ENCODE results near the gene RARA.

The RARA gene

GRCh38 chr17:40351359-40352236, 42.6 kb downstream of the RARA start:
- Mint-ChIP-seq H3K36me3 (peaks cover 6% of the 10 kb centered on the region), H3K27ac (no peak overlapping the region), H3K27me3 (no peaks in the 10 kb centered on the region), H3K4me3 (no peak overlapping the region), H3K9me3 (no peaks in the 10 kb centered on the region), H3K4me1 (peaks cover 32% of the 10 kb centered on the region)

GRCh38 chr17:40352237-40352778, 43.3 kb downstream of the RARA start:
- Mint-ChIP-seq H3K4me3 (no peak overlapping the region), H3K27ac (peak overlapping the region; percentile 18), H3K36me3 (peaks cover 6% of the 10 kb centered on the region), H3K27me3 (no peaks in the 10 kb centered on the region), H3K4me1 (peaks cover 25% of the 10 kb centered on the region), H3K9me3 (no peaks in the 10 kb centered on the region)

- no peak overlapping the region for H3K4me3 Mint-ChIP-seq
- peaks cover 20% of the 10 kb centered on the region for H3K4me1 Mint-ChIP-seq
- H3K27ac Mint-ChIP-seq = peak overlapping the region; percentile 18
- no peaks in the 10 kb centered on the region for H3K9me3 Mint-ChIP-seq
- H3K36me3 Mint-ChIP-seq = peaks cover 6% of the 10 kb centered on the region
- H3K27me3 Mint-ChIP-seq = no peaks in the 10 kb centered on the region
Measured at GRCh38 chr17:40352779-40353394, 43.9 kb downstream of the RARA start.

GRCh38 chr17:40354221-40355122, 45.5 kb downstream of the RARA start:
- Mint-ChIP-seq H3K4me3 (no peak overlapping the region), H3K4me1 (peaks cover 19% of the 10 kb centered on the region), H3K27me3 (no peaks in the 10 kb centered on the region), H3K36me3 (peaks cover 6% of the 10 kb centered on the region), H3K27ac (no peak overlapping the region), H3K9me3 (no peaks in the 10 kb centered on the region)

- Mint-ChIP-seq H3K27ac (no peak overlapping the region), H3K4me1 (peaks cover 19% of the 10 kb centered on the region)
Measured at GRCh38 chr17:40355123-40355803, 46.3 kb downstream of the RARA start.

GRCh38 chr17:40355804-40356758, 47.1 kb downstream of the RARA start:
- Mint-ChIP-seq H3K4me3 (no peak overlapping the region), H3K27ac (no peak overlapping the region)

More at GRCh38 chr17:40355123-40355803, 46.3 kb downstream of the RARA start:
- peaks cover 6% of the 10 kb centered on the region for H3K36me3 Mint-ChIP-seq
- no peaks in the 10 kb centered on the region for H3K9me3 Mint-ChIP-seq
- no peaks in the 10 kb centered on the region for H3K27me3 Mint-ChIP-seq
- no peak overlapping the region for H3K4me3 Mint-ChIP-seq

GRCh38 chr17:40356990-40357881, 48.3 kb downstream of the RARA start:
- Mint-ChIP-seq H3K4me3 (no peak overlapping the region), H3K27me3 (no peaks in the 10 kb centered on the region), H3K27ac (no peak overlapping the region), H3K36me3 (peaks cover 5% of the 10 kb centered on the region), H3K9me3 (no peaks in the 10 kb centered on the region), H3K4me1 (peaks cover 18% of the 10 kb centered on the region)

More at GRCh38 chr17:40355804-40356758, 47.1 kb downstream of the RARA start:
- peaks cover 6% of the 10 kb centered on the region for H3K36me3 Mint-ChIP-seq
- no peaks in the 10 kb centered on the region for H3K27me3 Mint-ChIP-seq
- no peaks in the 10 kb centered on the region for H3K9me3 Mint-ChIP-seq
- H3K4me1 Mint-ChIP-seq = peaks cover 19% of the 10 kb centered on the region

GRCh38 chr17:40358323-40359038, 49.5 kb downstream of the RARA start:
- Mint-ChIP-seq H3K9me3 (no peaks in the 10 kb centered on the region), H3K4me3 (peak overlapping the region; percentile 47), H3K27ac (peak overlapping the region; percentile 6), H3K27me3 (peaks cover 2% of the 10 kb centered on the region), H3K4me1 (peaks cover 16% of the 10 kb centered on the region), H3K36me3 (peaks cover 4% of the 10 kb centered on the region)

GRCh38 chr17:40360091-40360490, 51.1 kb downstream of the RARA start:
- Mint-ChIP-seq H3K27ac (no peak overlapping the region), H3K4me3 (no peak overlapping the region)

GRCh38 chr17:40361063-40361924, 52.3 kb downstream of the RARA start:
- Mint-ChIP-seq H3K4me3 (peak overlapping the region; percentile 26), H3K4me1 (peaks cover 17% of the 10 kb centered on the region), H3K36me3 (no peaks in the 10 kb centered on the region), H3K27me3 (peaks cover 3% of the 10 kb centered on the region), H3K9me3 (no peaks in the 10 kb centered on the region), H3K27ac (peak overlapping the region; percentile 52)

More at GRCh38 chr17:40360091-40360490, 51.1 kb downstream of the RARA start:
- Mint-ChIP-seq H3K9me3 (no peaks in the 10 kb centered on the region), H3K4me1 (peaks cover 17% of the 10 kb centered on the region), H3K36me3 (peaks cover 4% of the 10 kb centered on the region), H3K27me3 (peaks cover 3% of the 10 kb centered on the region)

- H3K36me3 Mint-ChIP-seq = no peaks in the 10 kb centered on the region
- peaks cover 17% of the 10 kb centered on the region for H3K4me1 Mint-ChIP-seq
- peaks cover 3% of the 10 kb centered on the region for H3K27me3 Mint-ChIP-seq
- no peak overlapping the region for H3K27ac Mint-ChIP-seq
- no peaks in the 10 kb centered on the region for H3K9me3 Mint-ChIP-seq
- H3K4me3 Mint-ChIP-seq = peak overlapping the region; percentile 73
Measured at GRCh38 chr17:40361925-40362695, 53.1 kb downstream of the RARA start.

All from activated naive CD4-positive, alpha-beta T cell treated with anti-CD3 and anti-CD28 coated beads, Interleukin-2, amount 50 U/mL, for 24 hours (primary cell).